WTC11 (cell line): Measurements from ENCODE around the gene DCLK2. TPM values are rescaled to one million over a fixed set of nuclear protein-coding genes. Genes with fewer than 3 reads are reported as not detected.

Source experiments
- ATAC-seq: fragments of 200-7000 bp; cut with Tn5 transposase; 2 replicates; pipeline ENCODE4 v1.10.0; 2021; ENCODE audit warnings: mild to moderate bottlenecking, moderate library complexity
- CTCF ChIA-PET: fragments of 300-600 bp; sonication (Branson Sonifier 250); formaldehyde crosslinking; loops from one replicate; lab custom pipeline; 2021; ENCODE audit warnings: antibody characterized with exemption; lab: Charles Lee
- POLR2A ChIA-PET: fragments of 350-600 bp; sonication (Branson Sonifier 250); formaldehyde crosslinking; loops from one replicate; lab custom pipeline; 2021; ENCODE audit warnings: antibody characterized with exemption; lab: Charles Lee
- DNase-seq: peaks from one replicate; pipeline ENCODE4 v3.0.0; 2021; ENCODE audit warnings: low spot score
- H3K27ac Mint-ChIP-seq: 2 replicates; pipeline ENCODE4 v1.8.0; 2021; ENCODE audit warnings: mixed read lengths
- H3K27me3 Mint-ChIP-seq: 2 replicates; pipeline ENCODE4 v1.8.0; 2021; ENCODE audit warnings: low read depth, mild to moderate bottlenecking, moderate library complexity, mixed read lengths
- H3K36me3 Mint-ChIP-seq: 2 replicates; pipeline ENCODE4 v1.8.0; 2021; ENCODE audit warnings: mixed read lengths
- H3K4me1 Mint-ChIP-seq: 2 replicates; pipeline ENCODE4 v1.8.0; 2022; ENCODE audit warnings: mixed read lengths
- H3K4me3 Mint-ChIP-seq: 2 replicates; pipeline ENCODE4 v1.8.0; 2021; ENCODE audit warnings: mild to moderate bottlenecking, moderate library complexity, mixed read lengths
- H3K9me3 Mint-ChIP-seq: 2 replicates; pipeline ENCODE4 v1.8.0; 2021; ENCODE audit warnings: mixed read lengths
- ATF6 ChIP-seq: sonication (generic); formaldehyde crosslinking; IDR thresholded peaks from 2 replicates; pipeline ENCODE4 v1.8.1; 2023; ENCODE audit warnings: mild to moderate bottlenecking, missing genetic modification reagents
- CTCF ChIP-seq: fragments of 200-600 bp; IDR thresholded peaks from 2 replicates; pipeline ENCODE4 v1.8.0; 2022; ENCODE audit warnings: antibody characterized with exemption
- FOXK1 ChIP-seq: sonication (generic); formaldehyde crosslinking; IDR thresholded peaks from 2 replicates; pipeline ENCODE4 v1.8.0; 2022; ENCODE audit warnings: mild to moderate bottlenecking, moderate library complexity, missing genetic modification reagents
- FOXP1 ChIP-seq: sonication (generic); formaldehyde crosslinking; IDR thresholded peaks from 2 replicates; pipeline ENCODE4 v1.8.0; 2022; ENCODE audit warnings: missing genetic modification reagents, mild to moderate bottlenecking, moderate library complexity, borderline replicate concordance
- GTF2I ChIP-seq: fragments of 250-450 bp; sonication (Bioruptor Pico); conservative IDR thresholded peaks from 2 replicates; pipeline ENCODE4 v1.4.0; 2021; ENCODE audit warnings: mild to moderate bottlenecking
- HMGA2 ChIP-seq: fragments of 250-450 bp; sonication (Bioruptor Pico); IDR thresholded peaks from 2 replicates; pipeline ENCODE4 v1.4.0; 2021; ENCODE audit warnings: mild to moderate bottlenecking, moderate library complexity
- HMGXB4 ChIP-seq: sonication (generic); formaldehyde crosslinking; IDR thresholded peaks from 2 replicates; pipeline ENCODE4 v1.8.1; 2023; ENCODE audit warnings: mild to moderate bottlenecking, moderate library complexity, missing genetic modification reagents
- KAT7 ChIP-seq: sonication (generic); formaldehyde crosslinking; IDR thresholded peaks from 2 replicates; pipeline ENCODE4 v1.8.1; 2023; ENCODE audit warnings: missing genetic modification reagents, mild to moderate bottlenecking, borderline replicate concordance
- MYBL2 ChIP-seq: sonication (generic); formaldehyde crosslinking; IDR thresholded peaks from 2 replicates; pipeline ENCODE4 v1.8.1; 2023; ENCODE audit warnings: mild to moderate bottlenecking, moderate library complexity, missing genetic modification reagents
- PRRX2 ChIP-seq: fragments of 250-450 bp; sonication (Bioruptor Pico); IDR thresholded peaks from 2 replicates; pipeline ENCODE4 v1.8.0; 2021; ENCODE audit warnings: mild to moderate bottlenecking
- SMAD3 ChIP-seq: sonication (generic); formaldehyde crosslinking; IDR thresholded peaks from 2 replicates; pipeline ENCODE4 v1.8.0; 2022; ENCODE audit warnings: missing genetic modification reagents, mild to moderate bottlenecking, borderline replicate concordance
- SP1 ChIP-seq: sonication (generic); formaldehyde crosslinking; conservative IDR thresholded peaks from 2 replicates; pipeline ENCODE4 v1.8.1; 2022; ENCODE audit warnings: missing genetic modification reagents
- TEAD1 ChIP-seq: sonication (generic); formaldehyde crosslinking; IDR thresholded peaks from 2 replicates; pipeline ENCODE4 v1.8.0; 2022; ENCODE audit warnings: mild to moderate bottlenecking, missing genetic modification reagents
- TEAD4 ChIP-seq: sonication (generic); formaldehyde crosslinking; IDR thresholded peaks from 2 replicates; pipeline ENCODE4 v1.8.0; 2022; ENCODE audit warnings: mild to moderate bottlenecking, missing genetic modification reagents
- ZBTB21 ChIP-seq: sonication (generic); formaldehyde crosslinking; IDR thresholded peaks from 2 replicates; pipeline ENCODE4 v1.8.1; 2023; ENCODE audit warnings: mild to moderate bottlenecking, missing genetic modification reagents, borderline replicate concordance
- ZNF138 ChIP-seq: sonication (generic); formaldehyde crosslinking; conservative IDR thresholded peaks from 2 replicates; pipeline ENCODE4 v1.8.1; 2022; ENCODE audit warnings: mild to moderate bottlenecking, moderate library complexity, missing genetic modification reagents
- ZNF263 ChIP-seq: sonication (generic); formaldehyde crosslinking; IDR thresholded peaks from 2 replicates; pipeline ENCODE4 v1.8.1; 2022; ENCODE audit warnings: low read depth, mild to moderate bottlenecking, moderate library complexity, missing genetic modification reagents
- ZNF671 ChIP-seq: fragments of 250-450 bp; sonication (Bioruptor Pico); IDR thresholded peaks from 2 replicates; pipeline ENCODE4 v1.8.0; 2021; ENCODE audit warnings: mild to moderate bottlenecking
- total RNA-seq: library from RNA; stranded (reverse); gene quantifications from 3 replicates; pipeline ENCODE4 v1.2.3, GENCODE V29; 2021
- TF ChIP-seq, protein P1 (sequence below): sonication (generic); formaldehyde crosslinking; IDR thresholded peaks from 2 replicates; pipeline ENCODE4 v1.8.1; 2022; ENCODE audit warnings: mild to moderate bottlenecking, missing genetic modification reagents, moderate library complexity, borderline replicate concordance
- TF ChIP-seq, protein P2 (sequence below): sonication (generic); formaldehyde crosslinking; IDR thresholded peaks from 2 replicates; pipeline ENCODE4 v1.8.0; 2022; ENCODE audit warnings: mild to moderate bottlenecking, missing genetic modification reagents
- TF ChIP-seq, protein P3 (sequence below): sonication (generic); formaldehyde crosslinking; IDR thresholded peaks from 2 replicates; pipeline ENCODE4 v1.8.1; 2023; ENCODE audit warnings: mild to moderate bottlenecking, missing genetic modification reagents, moderate library complexity
- TF ChIP-seq, protein P4 (sequence below): sonication (generic); formaldehyde crosslinking; IDR thresholded peaks from 2 replicates; pipeline ENCODE4 v1.8.1; 2023; ENCODE audit warnings: mild to moderate bottlenecking, missing genetic modification reagents

The DCLK2 gene
- total RNA-seq, 1 experiment from 2014 or later, result 0.17 TPM

- H3K4me3 Mint-ChIP-seq, result no peak overlapping the region
- CTCF ChIA-PET, result interaction anchor here (1.7 kb wide), 1 partner anchor 15 kb away, joined by 4 read pairs; no protein-coding TSS in a partner anchor
- POLR2A ChIA-PET, result no interaction called here
- ATAC-seq (no peak), DNase-seq (no peak)
- peak overlapping the region; percentile 48; the same call in 1 of the 2 replicates for H3K27ac Mint-ChIP-seq
- no peaks in the 10 kb centered on the region for H3K4me1 Mint-ChIP-seq
- H3K36me3 Mint-ChIP-seq, result peaks cover 25% of the 10 kb centered on the region
- peaks cover 6% of the 10 kb centered on the region; the same call in 1 of the 2 replicates for H3K9me3 Mint-ChIP-seq
- TF ChIP-seq GTF2I (CRISPR knock-in tag) (no peak), ZNF138 (CRISPR knock-in tag) (no peak), HMGA2 (CRISPR knock-in tag) (no peak)
- TF ChIP-seq, protein P1, sequence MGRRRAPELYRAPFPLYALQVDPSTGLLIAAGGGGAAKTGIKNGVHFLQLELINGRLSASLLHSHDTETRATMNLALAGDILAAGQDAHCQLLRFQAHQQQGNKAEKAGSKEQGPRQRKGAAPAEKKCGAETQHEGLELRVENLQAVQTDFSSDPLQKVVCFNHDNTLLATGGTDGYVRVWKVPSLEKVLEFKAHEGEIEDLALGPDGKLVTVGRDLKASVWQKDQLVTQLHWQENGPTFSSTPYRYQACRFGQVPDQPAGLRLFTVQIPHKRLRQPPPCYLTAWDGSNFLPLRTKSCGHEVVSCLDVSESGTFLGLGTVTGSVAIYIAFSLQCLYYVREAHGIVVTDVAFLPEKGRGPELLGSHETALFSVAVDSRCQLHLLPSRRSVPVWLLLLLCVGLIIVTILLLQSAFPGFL, result no peak
- no peaks in the 10 kb centered on the region for H3K27me3 Mint-ChIP-seq
These were observed 202.7 kb downstream of the DCLK2 start for GRCh38 chr4:150280975-150281374.

- no peaks in the 10 kb centered on the region for H3K27me3 Mint-ChIP-seq
- CTCF ChIA-PET, result no interaction called here
These were observed 205.4 kb downstream of the DCLK2 start for GRCh38 chr4:150283689-150284088.

GRCh38 chr4:150286656-150287055, 208.4 kb downstream of the DCLK2 start:
- H3K9me3 Mint-ChIP-seq, result no peaks in the 10 kb centered on the region
- no peaks in the 10 kb centered on the region for H3K4me1 Mint-ChIP-seq
- no peak for ATAC-seq
- no peaks in the 10 kb centered on the region for H3K27me3 Mint-ChIP-seq
- DNase-seq, result no peak
- no peak overlapping the region for H3K4me3 Mint-ChIP-seq
- TF ChIP-seq, protein P2, sequence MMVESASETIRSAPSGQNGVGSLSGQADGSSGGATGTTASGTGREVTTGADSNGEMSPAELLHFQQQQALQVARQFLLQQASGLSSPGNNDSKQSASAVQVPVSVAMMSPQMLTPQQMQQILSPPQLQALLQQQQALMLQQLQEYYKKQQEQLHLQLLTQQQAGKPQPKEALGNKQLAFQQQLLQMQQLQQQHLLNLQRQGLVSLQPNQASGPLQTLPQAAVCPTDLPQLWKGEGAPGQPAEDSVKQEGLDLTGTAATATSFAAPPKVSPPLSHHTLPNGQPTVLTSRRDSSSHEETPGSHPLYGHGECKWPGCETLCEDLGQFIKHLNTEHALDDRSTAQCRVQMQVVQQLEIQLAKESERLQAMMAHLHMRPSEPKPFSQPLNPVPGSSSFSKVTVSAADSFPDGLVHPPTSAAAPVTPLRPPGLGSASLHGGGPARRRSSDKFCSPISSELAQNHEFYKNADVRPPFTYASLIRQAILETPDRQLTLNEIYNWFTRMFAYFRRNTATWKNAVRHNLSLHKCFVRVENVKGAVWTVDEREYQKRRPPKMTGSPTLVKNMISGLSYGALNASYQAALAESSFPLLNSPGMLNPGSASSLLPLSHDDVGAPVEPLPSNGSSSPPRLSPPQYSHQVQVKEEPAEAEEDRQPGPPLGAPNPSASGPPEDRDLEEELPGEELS (CRISPR knock-in tag), result no peak
- TF ChIP-seq TEAD1 (CRISPR knock-in tag) (no peak), CTCF (no peak), ZBTB21 (CRISPR knock-in tag) (no peak), FOXP1 (no peak), HMGA2 (CRISPR knock-in tag) (no peak), FOXK1 (CRISPR knock-in tag) (no peak), TEAD4 (no peak), ATF6 (no peak), ZNF671 (CRISPR knock-in tag) (no peak), HMGXB4 (CRISPR knock-in tag) (no peak), MYBL2 (CRISPR knock-in tag) (no peak)
- TF ChIP-seq, protein P3, sequence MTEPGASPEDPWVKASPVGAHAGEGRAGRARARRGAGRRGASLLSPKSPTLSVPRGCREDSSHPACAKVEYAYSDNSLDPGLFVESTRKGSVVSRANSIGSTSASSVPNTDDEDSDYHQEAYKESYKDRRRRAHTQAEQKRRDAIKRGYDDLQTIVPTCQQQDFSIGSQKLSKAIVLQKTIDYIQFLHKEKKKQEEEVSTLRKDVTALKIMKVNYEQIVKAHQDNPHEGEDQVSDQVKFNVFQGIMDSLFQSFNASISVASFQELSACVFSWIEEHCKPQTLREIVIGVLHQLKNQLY (CRISPR knock-in tag), result no peak
- TF ChIP-seq, all 79 proteins: peak for 0
- Mint-ChIP-seq H3K36me3 (no peaks in the 10 kb centered on the region; the same call in 1 of the 2 replicates), H3K27ac (no peak overlapping the region)
- POLR2A ChIA-PET, result no interaction called here
- CTCF ChIA-PET, result no interaction called here

More at GRCh38 chr4:150283689-150284088, 205.4 kb downstream of the DCLK2 start:
- H3K4me1 Mint-ChIP-seq, result no peaks in the 10 kb centered on the region
- POLR2A ChIA-PET, result no interaction called here
- H3K36me3 Mint-ChIP-seq, result peaks cover 4% of the 10 kb centered on the region
- TF ChIP-seq KAT7 (no peak), SMAD3 (CRISPR knock-in tag) (no peak), SP1 (no peak), PRRX2 (CRISPR knock-in tag) (no peak), ZNF263 (CRISPR knock-in tag) (no peak)
- TF ChIP-seq, protein P4, sequence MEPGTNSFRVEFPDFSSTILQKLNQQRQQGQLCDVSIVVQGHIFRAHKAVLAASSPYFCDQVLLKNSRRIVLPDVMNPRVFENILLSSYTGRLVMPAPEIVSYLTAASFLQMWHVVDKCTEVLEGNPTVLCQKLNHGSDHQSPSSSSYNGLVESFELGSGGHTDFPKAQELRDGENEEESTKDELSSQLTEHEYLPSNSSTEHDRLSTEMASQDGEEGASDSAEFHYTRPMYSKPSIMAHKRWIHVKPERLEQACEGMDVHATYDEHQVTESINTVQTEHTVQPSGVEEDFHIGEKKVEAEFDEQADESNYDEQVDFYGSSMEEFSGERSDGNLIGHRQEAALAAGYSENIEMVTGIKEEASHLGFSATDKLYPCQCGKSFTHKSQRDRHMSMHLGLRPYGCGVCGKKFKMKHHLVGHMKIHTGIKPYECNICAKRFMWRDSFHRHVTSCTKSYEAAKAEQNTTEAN (CRISPR knock-in tag), result no peak
- ATAC-seq (no peak), DNase-seq (no peak)
- no peak overlapping the region for H3K4me3 Mint-ChIP-seq
- no peak overlapping the region for H3K27ac Mint-ChIP-seq
- no peaks in the 10 kb centered on the region for H3K9me3 Mint-ChIP-seq
